PFSK-1 (cell line): ENCODE data around the gene PPIC.

Experiments used
- FOXP2 ChIP-seq: optimal IDR thresholded peaks from 2 replicates; pipeline ENCODE3; 2011; ENCODE audit warnings: borderline replicate concordance, control low read depth, inconsistent platforms; ENCODE audit not compliant: insufficient read depth; ENCODE audit errors: extremely low read length, extremely low read depth
- POLR2AphosphoS5 ChIP-seq: IDR thresholded peaks from 2 replicates; pipeline ENCODE4 v1.6.1; 2012; ENCODE audit warnings: low read depth, mild to moderate bottlenecking, control low read depth, low read length, moderate library complexity
- REST ChIP-seq, 2 experiments: IDR thresholded peaks; 2 replicates each; pipeline versions ENCODE4 v1.6.1 to v1.8.0; 2011 to 2012; ENCODE audit warnings: low read depth in 2 of 2, low read length in 2 of 2, control low read depth in 1 of 2, inconsistent platforms in 1 of 2, mild to moderate bottlenecking in 1 of 2, moderate library complexity in 1 of 2; ENCODE audit not compliant: insufficient read depth in 1 of 2
- SIN3A ChIP-seq: IDR thresholded peaks from 2 replicates; pipeline ENCODE4 v1.6.1; 2012; ENCODE audit warnings: mild to moderate bottlenecking, low read length, moderate library complexity, borderline replicate concordance; ENCODE audit not compliant: insufficient read depth
- TAF1 ChIP-seq: IDR thresholded peaks from 2 replicates; pipeline ENCODE4 v1.6.1; 2012; ENCODE audit warnings: low read length, control low read depth, borderline replicate concordance; ENCODE audit not compliant: insufficient read depth

The PPIC gene

GRCh38 chr5:123012321-123012720 lies 24.2 kb downstream of the PPIC start:
- TF ChIP-seq SIN3A = no peak
- TF ChIP-seq TAF1 = no peak
- TF ChIP-seq POLR2AphosphoS5 = no peak
- TF ChIP-seq REST (IDR thresholded peaks at IDR 0.05; ENCODE audit: insufficient read depth in 1 of 2, low read depth in 2 of 2, low read length in 2 of 2) = no peak
- no peak for TF ChIP-seq FOXP2

DNA sequence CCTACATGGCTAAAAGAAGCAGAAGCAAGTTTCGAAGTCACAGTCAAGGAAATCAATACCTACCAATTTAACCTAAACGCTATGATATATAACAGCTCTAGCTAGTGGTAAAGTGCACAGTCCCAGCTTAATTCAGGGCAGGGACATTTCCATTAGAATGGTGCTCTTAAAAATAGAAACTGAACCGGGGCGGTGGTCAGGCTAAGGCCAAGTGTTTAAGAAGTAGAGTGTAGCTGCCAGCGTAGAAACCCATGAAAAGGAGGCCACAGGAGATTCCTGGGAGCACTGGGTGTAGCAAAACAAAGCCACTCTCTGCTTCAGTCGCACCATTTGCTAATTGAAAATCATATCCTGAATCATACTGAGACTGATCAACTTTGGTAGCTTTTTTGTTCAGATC lies 28.8 kb downstream of the PPIC start:
- no peak for TF ChIP-seq SIN3A
- TF ChIP-seq TAF1 = no peak
- no peak for TF ChIP-seq REST (IDR thresholded peaks at IDR 0.05; ENCODE audit: insufficient read depth in 1 of 2, low read depth in 2 of 2, low read length in 2 of 2)
- no peak for TF ChIP-seq FOXP2
- no peak for TF ChIP-seq POLR2AphosphoS5

GRCh38 chr5:123007182-123007581 lies 29.3 kb downstream of the PPIC start:
- no peak for TF ChIP-seq REST (IDR thresholded peaks at IDR 0.05; ENCODE audit: insufficient read depth in 1 of 2, low read depth in 2 of 2, low read length in 2 of 2)
- no peak for TF ChIP-seq SIN3A
- no peak for TF ChIP-seq POLR2AphosphoS5
- no peak for TF ChIP-seq FOXP2
- no peak for TF ChIP-seq TAF1

- no peak for TF ChIP-seq POLR2AphosphoS5
- no peak for TF ChIP-seq TAF1
- no peak for TF ChIP-seq SIN3A
- no peak for TF ChIP-seq FOXP2
- no peak for TF ChIP-seq REST (IDR thresholded peaks at IDR 0.05; ENCODE audit: insufficient read depth in 1 of 2, low read depth in 2 of 2, low read length in 2 of 2)
Observed at GRCh38 chr5:123001808-123002207, 34.7 kb downstream of the PPIC start.

DNA sequence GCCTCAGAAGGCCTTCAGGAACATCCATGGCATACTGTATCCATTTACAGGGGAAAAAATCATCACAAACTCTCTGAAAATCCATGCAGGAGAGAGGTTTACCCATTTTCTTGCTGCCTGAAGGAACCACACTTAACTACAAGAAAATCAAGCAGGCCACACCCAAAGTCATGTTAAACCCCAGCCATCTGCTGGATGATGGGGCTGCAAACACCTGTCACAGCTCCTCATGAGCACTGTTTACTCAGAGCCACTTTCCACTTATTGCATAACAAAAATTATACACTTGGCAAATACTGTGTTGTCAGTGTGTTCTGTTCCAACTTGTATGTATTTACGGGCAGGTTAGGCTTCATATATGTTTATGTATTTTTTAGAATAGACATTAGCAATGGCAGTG lies 35.8 kb downstream of the PPIC start:
- no peak for TF ChIP-seq SIN3A
- TF ChIP-seq REST (IDR thresholded peaks at IDR 0.05; ENCODE audit: insufficient read depth in 1 of 2, low read depth in 2 of 2, low read length in 2 of 2) = no peak
- TF ChIP-seq TAF1 = no peak
- no peak for TF ChIP-seq POLR2AphosphoS5
- TF ChIP-seq FOXP2 = no peak
